Ascending aorta (tissue), 2 donors: ENCODE data around the gene DPP7. TPM values are rescaled to one million over a fixed set of nuclear protein-coding genes. Genes with fewer than 3 reads are reported as not detected.
"Not testable (repeated sequence)": the region's sequence is repeated elsewhere in the genome, so short reads cannot be mapped to it uniquely, and the experiment has no call there.

ENCODE experiments used
- DNase-seq, 2 donors: peaks; one replicate each; pipeline ENCODE4 v3.0.0-alpha.2; 2019; ENCODE audit warnings: low spot score in 2 of 2
- H3K27ac ChIP-seq, 2 donors: fragments of 200-600 bp; sonication (generic); one replicate each; pipeline ENCODE4 v1.5.1; 2016 to 2017; ENCODE audit warnings: mild to moderate bottlenecking in 1 of 2
- H3K27me3 ChIP-seq: fragments of 200-600 bp; sonication (generic); one replicate; pipeline ENCODE4 v1.5.1; 2017
- H3K36me3 ChIP-seq, 2 donors: fragments of 200-600 bp; sonication (generic); one replicate each; pipeline ENCODE4 v1.5.1; 2016
- H3K4me1 ChIP-seq, 2 donors: fragments of 200-600 bp; sonication (generic); one replicate each; pipeline ENCODE4 v1.5.1; 2016 to 2017; ENCODE audit warnings: mild to moderate bottlenecking in 1 of 2
- H3K4me3 ChIP-seq, 2 donors: fragments of 200-600 bp; sonication (generic); one replicate each; pipeline ENCODE4 v1.5.1; 2016 to 2017; ENCODE audit warnings: mild to moderate bottlenecking in 1 of 2
- H3K9me3 ChIP-seq, 2 donors: fragments of 200-600 bp; sonication (generic); one replicate each; pipeline ENCODE4 v1.5.1; 2016
- CTCF ChIP-seq, 3 experiments: fragments of 200-600 bp in 2 of 3; fragments of 450-650 bp in 1 of 3; sonication (generic) in 2 of 3; IDR thresholded peaks; one replicate each; pipeline ENCODE4 v1.5.1; 2016 to 2019; ENCODE audit warnings: antibody characterized with exemption in 3 of 3, mild to moderate bottlenecking in 1 of 3, moderate library complexity in 1 of 3
- intact Hi-C: fragments of 100-400 bp; cut with DNase I; formaldehyde crosslinking; loops from one replicate; pipeline ENCODE4 v1.15.1; 2023
- total RNA-seq: library from RNA; depleted of rRNA; stranded (reverse); fragments of >200 nt; gene quantifications from one replicate; pipeline ENCODE4 v1.1.0, GENCODE V29; 2016

DPP7 gene
- total RNA-seq, 1 donor from 2014 or later = 176 TPM

GRCh38 chr9:137126786-137127185 is 12.3 kb upstream of the DPP7 start:
- Histone ChIP-seq H3K4me1 (peaks cover 7 to 12% of the 10 kb centered on the region in 2 donors), H3K4me3 (peak overlapping the region in 1 of 2 donors; percentile 81), H3K36me3 (no peaks in the 10 kb centered on the region), H3K27ac (peak overlapping the region; percentile 43 to 45), H3K27me3 (no peaks in the 10 kb centered on the region), H3K9me3 (no peaks in the 10 kb centered on the region)
- no peak for TF ChIP-seq CTCF (IDR thresholded peaks at IDR 0.05)
- intact Hi-C loops = no loop called here
- no peak for DNase-seq

- intact Hi-C loops, H3K9me3 ChIP-seq, H3K36me3 ChIP-seq, DNase-seq, H3K27me3 ChIP-seq, H3K4me3 ChIP-seq, H3K27ac ChIP-seq: not testable (repeated sequence)
- peaks cover 7 to 12% of the 10 kb centered on the region in 2 donors for H3K4me1 ChIP-seq
Observed at GRCh38 chr9:137123952-137124462, 9.5 kb upstream of the DPP7 start.

GRCh38 chr9:137123468-137123837 is 8.9 kb upstream of the DPP7 start:
- intact Hi-C loops = no loop called here
- no peaks in the 10 kb centered on the region for H3K27me3 ChIP-seq
- H3K9me3 ChIP-seq = no peaks in the 10 kb centered on the region
- H3K4me1 ChIP-seq = peaks cover 5 to 8% of the 10 kb centered on the region in 2 donors
- no peak overlapping the region for H3K4me3 ChIP-seq
- no peaks in the 10 kb centered on the region for H3K36me3 ChIP-seq
- no peak for DNase-seq
- H3K27ac ChIP-seq = no peak overlapping the region
- TF ChIP-seq CTCF (IDR thresholded peaks at IDR 0.05) = no peak

- H3K9me3 ChIP-seq, H3K36me3 ChIP-seq, H3K27me3 ChIP-seq, DNase-seq, H3K4me1 ChIP-seq, H3K4me3 ChIP-seq, intact Hi-C loops, H3K27ac ChIP-seq: not testable (repeated sequence)
Observed at GRCh38 chr9:137122796-137123467, 8.4 kb upstream of the DPP7 start.

- intact Hi-C loops, H3K27ac ChIP-seq, H3K27me3 ChIP-seq, H3K9me3 ChIP-seq, H3K4me3 ChIP-seq, H3K4me1 ChIP-seq, DNase-seq, H3K36me3 ChIP-seq: not testable (repeated sequence)
Observed at GRCh38 chr9:137121927-137122795, 7.6 kb upstream of the DPP7 start.

GRCh38 chr9:137118092-137118603 is 3.6 kb upstream of the DPP7 start:
- not testable (repeated sequence) for H3K27me3 ChIP-seq, DNase-seq, H3K4me3 ChIP-seq, H3K9me3 ChIP-seq, H3K27ac ChIP-seq, H3K36me3 ChIP-seq
- H3K4me1 ChIP-seq = peaks cover 0 to 15% of the 10 kb centered on the region in 2 donors
- intact Hi-C loops = loop anchor here (2.0 kb wide), 1 partner anchor 109 kb away; the partner anchor contains the start of gene RNF224

GRCh38 chr9:137117269-137117731 is 2.8 kb upstream of the DPP7 start:
- Histone ChIP-seq H3K4me3 (no peak overlapping the region), H3K4me1 (peaks cover 0 to 15% of the 10 kb centered on the region in 2 donors), H3K27ac (no peak overlapping the region), H3K9me3 (no peaks in the 10 kb centered on the region), H3K36me3 (peaks cover 0 to 5% of the 10 kb centered on the region in 2 donors), H3K27me3 (no peaks in the 10 kb centered on the region)
- DNase-seq = no peak
- intact Hi-C loops = no loop called here
- TF ChIP-seq CTCF (IDR thresholded peaks at IDR 0.05) = no peak
